GM20431 (cell line): ENCODE measurements around the gene TTC22.

ENCODE experiments used
- in situ Hi-C: fragments of 300-500 bp; cut with MseI, MboI; formaldehyde crosslinking; loops from one replicate; pipeline ENCODE4 v1.15.0; 2020; ENCODE audit warnings: low sequenced_read_pairs; ENCODE audit not compliant: unreplicated experiment

TTC22 gene

GRCh38 chr1:54835131-54835898 lies 34.2 kb upstream of the TTC22 start:
- in situ Hi-C loops: no loop called here

- in situ Hi-C loops: no loop called here
Observed at GRCh38 chr1:54834007-54834541, 33.0 kb upstream of the TTC22 start.

GRCh38 chr1:54833121-54833520 lies 32.0 kb upstream of the TTC22 start:
- in situ Hi-C loops: no loop called here

GRCh38 chr1:54826226-54826816 lies 25.2 kb upstream of the TTC22 start:
- in situ Hi-C loops: no loop called here

- in situ Hi-C loops: no loop called here
Observed at GRCh38 chr1:54825696-54826095, 24.6 kb upstream of the TTC22 start.

GRCh38 chr1:54823670-54824069 lies 22.5 kb upstream of the TTC22 start:
- in situ Hi-C loops: no loop called here

GRCh38 chr1:54819733-54820132 lies 18.6 kb upstream of the TTC22 start:
- in situ Hi-C loops: loop anchor here (10.0 kb wide), 1 partner anchor 145 kb away; no protein-coding TSS in a partner anchor

GRCh38 chr1:54819195-54819536 lies 18.0 kb upstream of the TTC22 start:
- in situ Hi-C loops: loop anchor here (10.0 kb wide), 1 partner anchor 144 kb away; no protein-coding TSS in a partner anchor

GRCh38 chr1:54818461-54819194 lies 17.5 kb upstream of the TTC22 start:
- in situ Hi-C loops: loop anchor here (10.0 kb wide), 1 partner anchor 144 kb away; no protein-coding TSS in a partner anchor

GRCh38 chr1:54816951-54817350 lies 15.8 kb upstream of the TTC22 start:
- in situ Hi-C loops: loop anchor here (10.0 kb wide), 1 partner anchor 142 kb away; no protein-coding TSS in a partner anchor

GRCh38 chr1:54816130-54816529 lies 15.0 kb upstream of the TTC22 start:
- in situ Hi-C loops: loop anchor here (10.0 kb wide), 1 partner anchor 141 kb away; no protein-coding TSS in a partner anchor

GRCh38 chr1:54815086-54815876 lies 14.2 kb upstream of the TTC22 start:
- in situ Hi-C loops: loop anchor here (10.0 kb wide), 1 partner anchor 140 kb away; no protein-coding TSS in a partner anchor

- in situ Hi-C loops: loop anchor here (10.0 kb wide), 1 partner anchor 140 kb away; no protein-coding TSS in a partner anchor
Observed at GRCh38 chr1:54814571-54814970, 13.4 kb upstream of the TTC22 start.

GRCh38 chr1:54814126-54814498 lies 13.0 kb upstream of the TTC22 start:
- in situ Hi-C loops: loop anchor here (10.0 kb wide), 1 partner anchor 139 kb away; no protein-coding TSS in a partner anchor

- in situ Hi-C loops: loop anchor here (10.0 kb wide), 1 partner anchor 139 kb away; no protein-coding TSS in a partner anchor
Observed at GRCh38 chr1:54813485-54814125, 12.5 kb upstream of the TTC22 start.

GRCh38 chr1:54812801-54813484 lies 11.8 kb upstream of the TTC22 start:
- in situ Hi-C loops: loop anchor here (10.0 kb wide), 1 partner anchor 138 kb away; no protein-coding TSS in a partner anchor

GRCh38 chr1:54811739-54812655 lies 10.9 kb upstream of the TTC22 start:
- in situ Hi-C loops: loop anchor here (10.0 kb wide), 1 partner anchor 137 kb away; no protein-coding TSS in a partner anchor
